SKM-1 (cell line): Measurements from ENCODE around the gene MEG3.
"Not testable (repeated sequence)": the region's sequence is repeated elsewhere in the genome, so short reads cannot be mapped to it uniquely, and the experiment has no call there.

Source experiments
- DNase-seq: peaks from one replicate; lab custom pipeline; 2025; ENCODE audit not compliant: unreplicated experiment; lab: John Stamatoyannopoulos, UW

Gene MEG3

GRCh38 chr14:100788517-100788916 is 37.4 kb upstream of the MEG3 start:
- no peak for DNase-seq

GRCh38 chr14:100788942-100789341 is 37.0 kb upstream of the MEG3 start:
- DNase-seq: no peak

- DNase-seq: no peak
These were observed 36.2 kb upstream of the MEG3 start for GRCh38 chr14:100789460-100790417.

- no peak for DNase-seq
These were observed 35.2 kb upstream of the MEG3 start for GRCh38 chr14:100790502-100791347.

GRCh38 chr14:100791348-100791735 is 34.6 kb upstream of the MEG3 start:
- DNase-seq: no peak

GRCh38 chr14:100791995-100792394 is 33.9 kb upstream of the MEG3 start:
- DNase-seq: no peak

- DNase-seq: no peak
These were observed 29.0 kb upstream of the MEG3 start for GRCh38 chr14:100796946-100797345.

GRCh38 chr14:100800041-100800440 is 25.9 kb upstream of the MEG3 start:
- no peak for DNase-seq

- not testable (repeated sequence) for DNase-seq
These were observed 24.5 kb upstream of the MEG3 start for GRCh38 chr14:100801433-100801832.

GRCh38 chr14:100802179-100802578 is 23.7 kb upstream of the MEG3 start:
- DNase-seq: no peak

- DNase-seq: no peak
These were observed 23.2 kb upstream of the MEG3 start for GRCh38 chr14:100802766-100803165.

- no peak for DNase-seq
These were observed 22.7 kb upstream of the MEG3 start for GRCh38 chr14:100803226-100803625.

- DNase-seq: no peak
These were observed 22.2 kb upstream of the MEG3 start for GRCh38 chr14:100803676-100804075.

GRCh38 chr14:100804138-100804537 is 21.8 kb upstream of the MEG3 start:
- DNase-seq: no peak

GRCh38 chr14:100804558-100805309 is 21.2 kb upstream of the MEG3 start:
- DNase-seq: no peak

GRCh38 chr14:100806386-100806785 is 19.5 kb upstream of the MEG3 start:
- DNase-seq: no peak

GRCh38 chr14:100807496-100807895 is 18.4 kb upstream of the MEG3 start:
- DNase-seq: no peak

GRCh38 chr14:100807979-100808734 is 17.8 kb upstream of the MEG3 start:
- DNase-seq: no peak

GRCh38 chr14:100810435-100810834 is 15.5 kb upstream of the MEG3 start:
- no peak for DNase-seq

- no peak for DNase-seq
These were observed 15.0 kb upstream of the MEG3 start for GRCh38 chr14:100810861-100811461.
